Testis (tissue), 2 donors: Measurements from ENCODE around the gene GTF3C2.

Experiments
- CTCF ChIP-seq, 3 experiments: fragments of 450-650 bp in 2 of 3; fragments of 200-600 bp in 1 of 3; sonication (generic) in 1 of 3; IDR thresholded peaks; one replicate each; pipeline ENCODE4 v1.5.1; 2016 to 2019; ENCODE audit warnings: antibody characterized with exemption in 3 of 3, mild to moderate bottlenecking in 2 of 3, moderate library complexity in 1 of 3
- POLR2A ChIP-seq: fragments of 450-650 bp; IDR thresholded peaks from one replicate; pipeline ENCODE4 v1.6.1; 2017; ENCODE audit warnings: antibody characterized with exemption, mild to moderate bottlenecking, moderate library complexity

- no peak for TF ChIP-seq CTCF (IDR thresholded peaks at IDR 0.05)
- no peak for TF ChIP-seq POLR2A
Observed at GRCh38 chr2:27393225-27393624, 36.7 kb upstream of the GTF3C2 start.
